Measurements from ENCODE around the gene EBF3.

Gene EBF3

GRCh38 chr10:129864082-129864481 is 100.0 kb downstream of the EBF3 start:
- no peak for DNase-seq
- no peak for TF ChIP-seq POLR2A (IDR thresholded peaks at IDR 0.05; ENCODE audit: low read length)
- no peak for TF ChIP-seq GATA1 (IDR thresholded peaks at IDR 0.05; ENCODE audit: low read depth, low read length)

- DNase-seq = no peak
- no peak for TF ChIP-seq GATA1 (IDR thresholded peaks at IDR 0.05; ENCODE audit: low read depth, low read length)
- no peak for TF ChIP-seq POLR2A (IDR thresholded peaks at IDR 0.05; ENCODE audit: low read length)
Observed at GRCh38 chr10:129863201-129863663, 100.8 kb downstream of the EBF3 start.

- TF ChIP-seq GATA1 (IDR thresholded peaks at IDR 0.05; ENCODE audit: low read depth, low read length) (no peak), POLR2A (IDR thresholded peaks at IDR 0.05; ENCODE audit: low read length) (no peak)
- no peak for DNase-seq
Observed at GRCh38 chr10:129861776-129862531, 102.1 kb downstream of the EBF3 start.

GRCh38 chr10:129860396-129860795 is 103.7 kb downstream of the EBF3 start:
- no peak for DNase-seq
- TF ChIP-seq GATA1 (IDR thresholded peaks at IDR 0.05; ENCODE audit: low read depth, low read length) (no peak), POLR2A (IDR thresholded peaks at IDR 0.05; ENCODE audit: low read length) (no peak)

- no peak for DNase-seq
- TF ChIP-seq POLR2A (IDR thresholded peaks at IDR 0.05; ENCODE audit: low read length) = no peak
Observed at GRCh38 chr10:129859536-129859935, 104.5 kb downstream of the EBF3 start.

- DNase-seq = no peak
- no peak for TF ChIP-seq POLR2A (IDR thresholded peaks at IDR 0.05; ENCODE audit: low read length)
- no peak for TF ChIP-seq GATA1 (IDR thresholded peaks at IDR 0.05; ENCODE audit: low read depth, low read length)
Observed at GRCh38 chr10:129857242-129857960, 106.7 kb downstream of the EBF3 start.

GRCh38 chr10:129855836-129856563 is 108.1 kb downstream of the EBF3 start:
- no peak for TF ChIP-seq POLR2A (IDR thresholded peaks at IDR 0.05; ENCODE audit: low read length)
- no peak for TF ChIP-seq GATA1 (IDR thresholded peaks at IDR 0.05; ENCODE audit: low read depth, low read length)
- DNase-seq = no peak

GRCh38 chr10:129854796-129855705 is 109.0 kb downstream of the EBF3 start:
- TF ChIP-seq POLR2A (IDR thresholded peaks at IDR 0.05; ENCODE audit: low read length) (no peak), GATA1 (IDR thresholded peaks at IDR 0.05; ENCODE audit: low read depth, low read length) (no peak)
- DNase-seq = no peak

GRCh38 chr10:129854158-129854557 is 109.9 kb downstream of the EBF3 start:
- no peak for DNase-seq
- TF ChIP-seq GATA1 (IDR thresholded peaks at IDR 0.05; ENCODE audit: low read depth, low read length) (no peak), POLR2A (IDR thresholded peaks at IDR 0.05; ENCODE audit: low read length) (no peak)

GRCh38 chr10:129853562-129853903 is 110.5 kb downstream of the EBF3 start:
- DNase-seq = no peak
- TF ChIP-seq POLR2A (IDR thresholded peaks at IDR 0.05; ENCODE audit: low read length) = no peak
- no peak for TF ChIP-seq GATA1 (IDR thresholded peaks at IDR 0.05; ENCODE audit: low read depth, low read length)

GRCh38 chr10:129852829-129853561 is 111.1 kb downstream of the EBF3 start:
- DNase-seq = no peak
- TF ChIP-seq GATA1 (IDR thresholded peaks at IDR 0.05; ENCODE audit: low read depth, low read length) (no peak), POLR2A (IDR thresholded peaks at IDR 0.05; ENCODE audit: low read length) (no peak)

- TF ChIP-seq POLR2A (IDR thresholded peaks at IDR 0.05; ENCODE audit: low read length) (no peak), GATA1 (IDR thresholded peaks at IDR 0.05; ENCODE audit: low read depth, low read length) (no peak)
- no peak for DNase-seq
Observed at GRCh38 chr10:129851941-129852640, 112.0 kb downstream of the EBF3 start.
